Stimulated activated CD4-positive, alpha-beta T cell treated with anti-CD3 and anti-CD28 coated beads, Interleukin-1b, Interleukin-23, amount 100 ng/mL, for 1 hour (primary cell): ENCODE measurements around the gene LTC4S.

Experiments
- DNase-seq, 2 donors: peaks; one replicate each; pipeline ENCODE4 v3.0.0-alpha.2; 2020; ENCODE audit warnings: low read depth in 2 of 2

Gene LTC4S

DNA sequence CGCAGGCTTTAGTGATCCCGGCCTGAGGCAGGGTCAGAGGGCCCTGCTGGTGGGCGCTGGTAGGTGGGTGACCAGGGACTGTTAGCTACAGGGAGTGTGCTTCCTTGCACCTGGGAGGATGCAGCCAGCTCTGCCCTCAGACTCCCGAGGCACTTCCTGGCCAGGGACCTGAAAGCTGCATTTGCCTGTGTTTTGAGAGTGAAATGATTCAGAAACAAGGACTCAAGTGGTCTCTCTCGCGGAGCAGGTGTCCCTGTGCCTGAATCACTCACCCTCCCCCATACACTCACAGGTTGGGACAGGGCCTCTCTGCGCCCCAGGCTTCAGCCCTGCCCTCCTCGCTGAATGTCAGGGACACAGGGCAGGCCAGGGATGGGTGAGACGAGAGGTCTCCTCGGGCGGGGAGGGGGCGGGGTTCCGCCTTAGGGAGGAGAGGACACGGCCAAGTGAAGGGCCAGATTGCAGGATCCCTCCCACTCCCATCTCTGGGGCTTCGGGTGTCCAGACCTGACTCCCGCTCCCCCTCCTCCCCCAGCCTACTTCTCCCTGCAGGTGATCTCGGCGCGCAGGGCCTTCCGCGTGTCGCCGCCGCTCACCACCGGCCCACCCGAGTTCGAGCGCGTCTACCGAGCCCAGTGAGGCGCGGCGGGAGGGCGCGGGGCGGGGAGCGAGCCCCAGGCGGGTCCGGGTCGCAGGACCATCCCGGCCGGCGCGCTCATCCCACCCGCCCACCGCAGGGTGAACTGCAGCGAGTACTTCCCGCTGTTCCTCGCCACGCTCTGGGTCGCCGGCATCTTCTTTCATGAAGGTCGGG lies 1.5 kb downstream of the LTC4S start:
- DNase-seq: no peak

DNA sequence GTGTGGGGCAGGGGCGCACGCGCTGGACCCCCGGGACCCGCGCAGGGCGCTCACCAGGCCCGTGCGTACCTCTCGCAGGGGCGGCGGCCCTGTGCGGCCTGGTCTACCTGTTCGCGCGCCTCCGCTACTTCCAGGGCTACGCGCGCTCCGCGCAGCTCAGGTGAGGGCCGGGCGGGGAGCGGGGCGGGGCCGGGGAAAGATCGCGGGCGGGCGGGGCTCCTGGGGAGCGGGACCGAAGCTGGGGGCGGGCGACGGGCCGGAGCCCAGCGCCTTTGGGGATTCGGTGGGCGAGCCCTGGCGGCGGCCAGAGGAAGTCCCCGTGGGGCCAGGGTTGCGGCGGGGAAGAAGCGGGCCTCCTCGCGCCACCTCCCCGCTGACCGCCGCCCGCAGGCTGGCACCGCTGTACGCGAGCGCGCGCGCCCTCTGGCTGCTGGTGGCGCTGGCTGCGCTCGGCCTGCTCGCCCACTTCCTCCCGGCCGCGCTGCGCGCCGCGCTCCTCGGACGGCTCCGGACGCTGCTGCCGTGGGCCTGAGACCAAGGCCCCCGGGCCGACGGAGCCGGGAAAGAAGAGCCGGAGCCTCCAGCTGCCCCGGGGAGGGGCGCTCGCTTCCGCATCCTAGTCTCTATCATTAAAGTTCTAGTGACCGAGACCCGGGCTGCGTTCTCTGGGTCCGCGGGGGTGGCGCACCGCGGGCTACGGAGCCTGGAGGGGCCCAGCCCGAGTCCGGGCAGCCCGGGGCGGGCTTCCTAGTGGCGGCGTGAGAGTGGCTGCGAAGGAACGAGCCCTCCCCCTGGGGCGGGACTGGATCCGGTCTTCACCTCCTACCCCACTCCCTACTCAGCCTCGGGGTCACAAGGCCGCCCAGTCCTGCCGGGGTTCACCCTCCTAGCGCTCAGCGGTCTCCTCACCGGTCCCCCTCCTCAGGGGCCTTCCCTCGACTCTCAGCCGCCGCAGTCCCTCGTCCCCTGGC lies 2.4 kb downstream of the LTC4S start:
- peak in 1 of 2 donors; percentile 44 for DNase-seq

- no peak for DNase-seq
Observed at GRCh38 chr5:179796877-179797608, 3.3 kb downstream of the LTC4S start.

DNA sequence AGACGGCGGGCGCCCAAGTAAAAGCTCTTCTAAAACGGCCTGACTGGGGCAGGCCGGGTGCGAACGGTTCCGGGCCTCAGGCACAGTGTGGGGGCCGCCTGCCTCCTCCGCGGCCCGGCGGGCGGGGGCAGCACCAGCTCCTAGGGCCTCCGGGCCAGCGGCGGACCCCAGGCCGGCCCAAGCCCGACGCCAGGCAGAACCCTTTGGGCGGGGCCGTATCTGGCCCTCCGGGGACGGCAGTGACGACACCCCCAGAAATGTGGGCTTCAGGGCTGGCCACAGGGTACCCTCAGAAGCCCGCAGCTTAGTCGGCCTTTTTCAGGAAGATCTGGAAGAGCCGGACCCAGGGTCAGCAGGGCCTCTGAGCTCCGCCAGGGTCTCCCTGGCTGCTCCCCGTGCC lies 4.0 kb downstream of the LTC4S start:
- no peak for DNase-seq

DNA sequence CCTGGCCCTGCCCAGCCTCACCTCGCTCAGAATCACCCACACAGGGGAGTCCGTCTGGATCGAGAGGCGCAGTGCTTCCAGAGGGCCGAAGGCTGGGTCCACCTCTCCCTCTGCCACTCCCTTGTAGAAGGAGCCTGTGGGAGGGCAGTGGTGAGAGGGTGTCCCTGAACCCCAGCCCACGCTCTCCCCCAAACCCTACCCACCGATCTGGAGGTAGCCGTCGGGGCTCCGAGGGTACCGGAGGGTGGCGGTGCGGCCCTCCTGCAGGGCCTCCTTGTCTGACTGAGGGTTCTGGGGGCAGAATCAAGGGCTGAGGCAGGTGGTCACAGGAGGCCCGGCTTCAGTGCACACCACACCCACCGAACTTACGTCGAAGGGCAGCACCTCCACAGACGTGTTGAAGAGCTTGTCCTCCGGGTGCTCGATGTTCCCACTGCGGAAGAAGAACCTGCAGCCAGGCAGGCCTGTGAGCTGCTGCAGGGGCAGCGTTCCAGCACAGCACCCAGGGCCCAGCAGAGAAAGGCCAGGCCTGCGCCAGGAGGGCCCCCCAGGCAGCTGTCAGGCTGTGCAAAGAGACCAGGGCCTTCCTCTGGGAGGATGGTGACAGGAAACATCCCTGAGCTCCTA lies 4.5 kb downstream of the LTC4S start:
- DNase-seq: no peak

GRCh38 chr5:179798771-179799643 lies 5.2 kb downstream of the LTC4S start:
- no peak for DNase-seq

DNA sequence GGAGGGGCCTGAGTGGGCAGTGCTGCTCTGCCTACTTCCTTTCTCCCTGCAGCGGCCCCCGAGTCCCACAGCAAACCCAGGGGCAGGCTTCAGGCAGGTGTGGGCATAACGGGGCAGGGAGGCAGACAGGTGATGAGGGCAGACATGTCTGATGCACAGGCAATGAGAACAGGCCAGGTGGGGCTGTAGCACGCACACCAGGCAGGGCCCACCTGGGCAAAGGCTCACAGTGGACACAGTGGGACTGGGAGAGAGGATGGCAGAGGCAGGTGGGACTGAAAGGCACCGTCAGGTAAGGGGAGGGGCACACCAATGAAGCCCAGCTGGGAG lies 5.8 kb downstream of the LTC4S start:
- no peak for DNase-seq

DNA sequence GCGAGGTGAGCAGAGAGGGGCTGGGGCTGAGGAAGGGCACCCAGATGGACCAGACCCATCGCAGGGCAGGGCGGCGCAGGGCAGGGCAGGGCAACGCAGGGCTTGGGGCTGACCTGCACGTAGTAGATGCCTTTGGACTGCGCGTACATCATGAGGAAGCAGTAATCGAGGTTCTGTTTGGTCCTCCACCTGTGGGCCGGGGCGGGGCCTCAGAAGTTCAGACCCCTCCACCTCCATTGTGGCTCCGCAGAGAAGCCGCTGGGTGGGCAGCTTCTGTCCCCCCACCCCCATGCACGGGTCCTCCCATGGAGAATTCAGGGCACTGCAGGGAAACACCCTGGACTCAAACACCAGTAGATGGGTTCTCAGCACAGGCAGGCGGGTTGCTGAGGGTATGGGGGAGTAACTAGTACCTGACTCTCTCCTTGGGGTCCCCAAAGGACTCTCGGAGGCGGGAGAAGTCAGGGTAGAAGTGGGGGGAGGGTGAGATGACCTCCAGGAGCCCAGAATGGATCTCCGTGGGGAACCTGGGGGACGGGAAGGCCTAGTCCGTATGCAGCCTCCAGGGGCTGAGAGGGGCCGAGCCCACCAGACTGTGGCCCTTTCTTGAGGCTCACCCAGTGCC lies 6.4 kb downstream of the LTC4S start:
- DNase-seq: no peak

DNA sequence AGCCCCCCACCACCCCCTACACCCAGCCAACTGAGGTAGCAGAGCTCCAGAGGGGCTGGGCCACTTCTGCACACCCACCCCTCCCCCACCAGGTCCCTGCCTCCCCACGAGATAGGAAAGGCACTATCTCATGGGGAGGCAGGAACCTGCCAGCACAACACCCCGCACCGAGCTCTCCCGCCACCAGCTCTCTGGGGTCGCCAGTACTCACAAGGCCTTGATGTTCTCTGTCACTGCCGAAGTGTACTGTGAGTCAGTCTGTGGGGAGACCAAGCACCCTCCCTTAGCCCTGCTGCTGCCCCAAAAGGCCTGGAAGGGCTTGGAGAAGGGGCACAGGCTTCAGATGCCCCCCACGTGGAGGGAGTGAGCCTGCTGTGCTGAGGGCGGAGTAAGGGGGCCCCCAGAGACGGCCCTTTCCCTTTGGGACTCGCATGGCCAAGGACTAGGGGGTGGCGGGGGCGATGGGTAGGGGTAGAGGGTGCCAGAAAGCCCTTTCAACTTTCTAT lies 7.0 kb downstream of the LTC4S start:
- no peak for DNase-seq

DNA sequence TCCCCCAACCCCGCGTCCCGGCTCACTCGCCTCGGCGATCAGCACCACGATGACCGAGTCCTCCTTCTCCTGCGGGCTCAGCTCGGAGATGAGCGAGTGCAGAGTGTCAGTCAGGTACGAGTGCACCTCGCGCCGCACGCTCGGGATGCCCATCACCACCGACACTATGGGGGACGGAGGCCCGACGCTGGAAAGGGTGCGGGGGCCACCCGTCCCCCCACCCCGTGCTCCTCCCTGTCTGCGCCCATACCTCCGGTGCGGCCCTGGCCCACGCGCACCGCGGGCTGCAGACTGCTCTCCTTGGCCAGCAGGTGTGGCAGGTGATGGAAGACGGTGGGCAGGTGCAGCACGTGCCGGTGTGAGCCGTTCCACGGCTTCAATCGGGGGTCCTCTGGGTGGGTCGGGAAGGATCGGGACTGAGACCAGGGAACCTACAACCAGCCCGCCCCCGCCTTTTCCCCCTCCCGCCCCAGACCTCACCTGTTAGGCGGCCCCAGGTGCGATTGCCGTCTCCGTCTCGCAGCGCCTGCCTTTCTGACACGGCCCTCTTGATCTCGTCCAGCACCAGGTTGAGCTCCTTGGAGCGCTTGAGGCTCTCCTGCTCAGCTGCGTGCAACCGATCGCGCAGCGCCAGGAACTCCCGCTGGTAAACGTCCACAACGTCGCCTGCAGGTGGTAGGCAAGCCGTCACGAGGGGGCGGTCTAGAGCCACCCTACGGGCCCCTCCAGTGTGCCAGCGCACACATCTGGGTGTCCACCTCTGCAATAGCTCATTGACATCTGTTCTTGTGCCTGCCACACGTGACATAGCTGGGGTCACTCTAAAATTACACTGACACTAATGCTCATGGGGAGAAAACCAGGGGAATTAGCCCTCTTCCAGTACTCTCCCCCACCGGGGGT lies 7.8 kb downstream of the LTC4S start:
- DNase-seq: peak; percentile 73 to 83

- DNase-seq: no peak
Observed at GRCh38 chr5:179802207-179802883, 8.6 kb downstream of the LTC4S start.

- DNase-seq: no peak
Observed at GRCh38 chr5:179802950-179803562, 9.3 kb downstream of the LTC4S start.

DNA sequence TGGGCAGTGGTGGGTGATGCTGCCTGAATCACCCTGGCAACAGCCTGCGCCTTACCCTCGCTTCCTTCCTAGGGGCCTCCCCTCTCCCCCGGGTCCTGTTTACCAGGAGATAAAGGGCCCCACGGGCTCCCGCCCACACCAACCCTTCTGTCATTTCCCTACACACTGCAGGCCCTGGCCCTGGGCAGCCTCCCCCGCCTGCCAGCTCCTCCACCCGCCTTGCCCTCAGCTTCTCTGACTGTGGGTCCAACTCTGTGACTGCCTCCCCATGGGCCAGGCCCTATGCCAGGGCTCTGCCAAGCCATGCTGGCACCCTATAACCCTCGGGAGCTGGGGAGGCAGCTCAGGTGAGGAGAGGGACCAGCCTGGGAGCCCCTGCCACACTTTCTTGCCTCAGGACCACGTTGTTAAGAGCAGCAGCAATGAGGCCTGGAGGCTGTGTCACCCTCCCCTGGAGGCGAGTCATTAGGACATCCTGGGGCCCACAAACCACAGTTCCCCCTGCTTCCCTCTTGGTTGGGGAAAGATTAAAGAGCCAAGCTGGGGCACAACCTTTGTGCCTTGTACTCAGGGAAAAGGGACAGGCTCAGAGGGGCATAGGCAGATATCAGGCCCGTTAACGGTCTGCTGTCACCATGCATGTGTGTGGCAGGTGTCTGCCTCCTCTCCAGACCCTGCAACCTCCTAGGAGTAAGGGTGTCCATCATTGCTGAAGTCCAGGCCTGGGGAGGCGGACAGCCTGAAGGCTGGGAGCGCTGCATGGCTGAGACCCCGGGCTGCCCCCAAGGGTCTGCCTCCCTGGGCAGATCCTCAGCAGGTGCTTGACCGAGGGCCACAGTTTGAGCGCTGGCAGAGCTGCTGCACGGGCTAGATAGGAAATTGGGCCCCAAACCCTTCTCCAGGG lies 10.1 kb downstream of the LTC4S start:
- DNase-seq: no peak

DNA sequence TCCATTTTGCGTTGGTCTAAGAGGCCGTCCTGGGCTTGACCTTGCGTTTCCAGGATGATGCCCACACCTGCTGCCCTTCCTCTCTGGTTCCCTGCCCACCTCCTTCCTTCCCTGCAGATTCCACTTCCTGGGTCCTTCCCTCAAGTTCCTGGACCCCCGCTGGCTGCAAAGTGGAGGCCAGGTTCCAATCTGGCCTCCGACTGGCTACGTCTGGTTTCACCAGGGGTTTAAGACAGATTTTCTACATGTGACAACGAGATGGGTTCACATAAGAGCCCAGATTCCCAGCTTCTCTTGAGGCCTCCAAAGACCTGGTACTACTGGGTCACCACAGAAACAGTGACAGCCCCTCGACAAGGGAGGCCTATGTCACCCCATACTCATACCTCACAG lies 10.8 kb downstream of the LTC4S start:
- DNase-seq: no peak

GRCh38 chr5:179805070-179805528 lies 11.3 kb downstream of the LTC4S start:
- no peak for DNase-seq

GRCh38 chr5:179805529-179806249 lies 11.9 kb downstream of the LTC4S start:
- no peak for DNase-seq
